Measurements from ENCODE around the gene FHIT.

GRCh38 chr3:60651799-60652198 is 599.5 kb downstream of the FHIT start:
- TF ChIP-seq CTCF (IDR thresholded peaks at IDR 0.05) (no peak), EZH2 (IDR thresholded peaks at IDR 0.05) (no peak), EZH2phosphoT487 (IDR thresholded peaks at IDR 0.05) (no peak)

Data from neural progenitor cell (in vitro differentiated cells).